ENCODE measurements around the gene RAB11FIP3.

Gene RAB11FIP3

DNA sequence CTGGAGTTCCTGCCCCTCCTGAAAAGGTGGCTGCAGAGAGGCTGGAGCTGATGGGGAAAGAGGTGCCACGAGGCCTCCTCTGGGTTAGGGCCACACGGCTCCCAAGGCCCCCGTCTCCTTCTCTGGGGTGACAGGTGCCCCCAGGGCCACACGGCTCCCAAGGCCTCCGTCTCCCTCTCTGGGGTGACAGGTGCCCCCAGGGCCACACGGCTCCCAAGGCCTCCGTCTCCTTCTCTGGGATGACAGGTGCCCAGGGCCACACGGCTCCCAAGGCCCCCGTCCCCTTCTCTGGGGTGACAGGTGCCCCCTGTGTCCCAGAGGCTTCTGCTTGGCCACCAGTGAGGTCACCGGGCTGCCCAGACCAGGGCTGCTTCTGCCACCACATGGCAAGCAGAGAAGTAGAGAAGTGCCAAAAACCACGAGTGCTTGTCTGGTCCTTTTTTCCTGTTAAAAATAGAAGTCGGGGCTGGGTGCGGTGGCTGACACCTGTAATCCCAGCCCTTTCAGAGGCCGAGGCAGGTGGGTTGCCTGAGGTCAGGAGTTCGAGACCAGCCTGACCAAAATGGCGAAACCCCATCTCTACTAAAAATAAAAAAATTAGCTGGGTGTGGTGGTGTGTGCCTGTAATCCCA lies 106.2 kb downstream of the RAB11FIP3 start:
- DNase-seq (ENCODE audit: low read depth, low spot score), result no peak
- H3K4me3 ChIP-seq (ENCODE audit: low read depth, low read length), result no peak overlapping the region
- TF ChIP-seq, protein P1, sequence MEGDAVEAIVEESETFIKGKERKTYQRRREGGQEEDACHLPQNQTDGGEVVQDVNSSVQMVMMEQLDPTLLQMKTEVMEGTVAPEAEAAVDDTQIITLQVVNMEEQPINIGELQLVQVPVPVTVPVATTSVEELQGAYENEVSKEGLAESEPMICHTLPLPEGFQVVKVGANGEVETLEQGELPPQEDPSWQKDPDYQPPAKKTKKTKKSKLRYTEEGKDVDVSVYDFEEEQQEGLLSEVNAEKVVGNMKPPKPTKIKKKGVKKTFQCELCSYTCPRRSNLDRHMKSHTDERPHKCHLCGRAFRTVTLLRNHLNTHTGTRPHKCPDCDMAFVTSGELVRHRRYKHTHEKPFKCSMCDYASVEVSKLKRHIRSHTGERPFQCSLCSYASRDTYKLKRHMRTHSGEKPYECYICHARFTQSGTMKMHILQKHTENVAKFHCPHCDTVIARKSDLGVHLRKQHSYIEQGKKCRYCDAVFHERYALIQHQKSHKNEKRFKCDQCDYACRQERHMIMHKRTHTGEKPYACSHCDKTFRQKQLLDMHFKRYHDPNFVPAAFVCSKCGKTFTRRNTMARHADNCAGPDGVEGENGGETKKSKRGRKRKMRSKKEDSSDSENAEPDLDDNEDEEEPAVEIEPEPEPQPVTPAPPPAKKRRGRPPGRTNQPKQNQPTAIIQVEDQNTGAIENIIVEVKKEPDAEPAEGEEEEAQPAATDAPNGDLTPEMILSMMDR (IDR thresholded peaks at IDR 0.05; ENCODE audit: low read depth, low read length), result no peak
- in situ Hi-C loops (cut with HindIII; ENCODE audit: low sequenced_read_pairs), result no loop called here

DNA sequence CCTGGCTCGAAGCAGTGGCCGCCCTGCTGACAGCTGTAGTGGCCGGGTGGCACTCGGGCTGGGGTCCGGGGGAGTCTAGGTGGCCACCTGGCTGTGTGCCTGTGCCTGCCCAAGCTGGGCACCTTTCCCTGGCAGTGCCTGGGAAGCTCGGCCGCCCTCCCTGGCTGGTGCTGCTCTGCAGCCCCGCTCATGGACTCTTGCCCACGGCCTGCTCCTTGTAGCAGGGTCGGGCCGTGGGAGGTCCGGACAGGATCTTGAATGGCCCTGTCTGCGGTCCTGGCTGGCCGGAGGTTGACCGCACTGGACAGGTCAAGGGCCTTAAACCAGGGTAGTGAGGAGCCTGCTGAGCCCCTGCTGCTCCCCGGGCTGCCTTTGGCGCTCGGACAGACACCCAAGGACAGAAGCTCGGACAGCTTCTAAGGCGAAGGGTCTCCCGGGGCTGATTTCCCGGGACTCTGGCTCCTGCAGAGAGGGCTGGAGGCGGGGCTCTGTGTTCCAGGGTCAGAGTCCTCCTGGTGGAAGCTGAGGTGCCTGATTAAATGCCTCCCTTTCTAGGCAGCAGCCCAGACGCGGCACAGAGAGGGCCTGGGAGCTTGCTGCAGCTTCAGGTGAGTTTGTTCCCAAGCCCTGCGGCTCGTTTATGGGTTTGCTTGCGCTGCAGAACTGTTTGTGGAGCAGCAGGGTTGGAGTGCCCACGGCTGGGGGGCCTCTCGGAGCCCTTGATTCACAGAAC lies 108.1 kb downstream of the RAB11FIP3 start:
- no peak overlapping the region for H3K4me3 ChIP-seq (ENCODE audit: low read depth, low read length)
- no peak for DNase-seq (ENCODE audit: low read depth, low spot score)
- TF ChIP-seq, protein P1 (IDR thresholded peaks at IDR 0.05; ENCODE audit: low read depth, low read length), result no peak
- in situ Hi-C loops (cut with HindIII; ENCODE audit: low sequenced_read_pairs), result no loop called here

DNA sequence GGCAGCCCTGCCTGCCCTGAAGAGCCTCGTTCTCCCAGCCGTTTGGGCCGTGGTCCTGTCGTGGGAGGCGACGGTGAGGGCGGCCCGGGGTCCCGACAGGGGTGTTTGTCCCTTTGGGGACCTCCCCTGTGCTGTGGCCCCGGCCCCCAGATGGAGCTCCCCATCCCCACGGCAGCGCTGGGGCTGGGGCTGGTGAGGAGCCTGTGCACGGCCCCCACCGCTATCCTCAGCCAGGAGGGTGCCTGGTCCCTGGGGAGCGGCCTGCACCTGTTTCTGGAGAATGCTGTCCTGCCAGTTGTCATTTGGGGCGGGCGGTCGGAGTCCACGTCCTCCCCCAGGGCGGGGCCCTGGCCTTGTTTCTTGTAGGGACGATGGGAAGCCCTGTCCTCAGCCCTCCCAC lies 108.7 kb downstream of the RAB11FIP3 start:
- in situ Hi-C loops (cut with HindIII; ENCODE audit: low sequenced_read_pairs), result no loop called here
- TF ChIP-seq, protein P1 (IDR thresholded peaks at IDR 0.05; ENCODE audit: low read depth, low read length), result no peak
- DNase-seq (ENCODE audit: low read depth, low spot score), result no peak
- no peak overlapping the region for H3K4me3 ChIP-seq (ENCODE audit: low read depth, low read length)

DNA sequence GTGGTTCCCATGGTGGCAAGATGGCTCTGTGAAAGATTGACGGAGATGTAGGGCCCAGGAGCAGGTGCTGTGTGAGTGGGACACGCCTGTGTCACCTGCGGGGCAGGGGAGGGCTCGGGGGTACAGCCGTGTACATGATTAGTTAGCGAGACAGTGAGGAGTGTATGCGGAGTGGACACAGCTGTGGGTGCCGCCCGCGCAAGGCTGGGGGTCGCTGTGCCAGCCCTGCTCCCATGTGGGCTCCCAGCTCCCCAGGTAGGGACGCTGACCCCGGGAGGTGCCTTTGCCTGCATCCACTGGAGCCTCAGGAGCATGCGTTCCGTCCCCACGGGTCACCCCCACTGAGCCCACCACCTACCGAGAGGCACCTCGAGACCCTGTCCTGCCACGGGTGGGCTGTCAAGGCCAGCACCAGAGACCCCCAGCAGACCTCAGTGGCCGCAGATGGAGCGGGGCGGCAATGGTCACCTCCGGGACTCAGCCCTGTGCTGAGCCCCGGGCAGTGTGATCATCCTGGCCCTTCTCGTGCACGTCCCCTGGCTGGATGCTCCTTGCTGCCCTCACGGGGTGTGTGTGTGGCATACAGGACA lies 109.5 kb downstream of the RAB11FIP3 start:
- H3K4me3 ChIP-seq (ENCODE audit: low read depth, low read length), result no peak overlapping the region
- in situ Hi-C loops (cut with HindIII; ENCODE audit: low sequenced_read_pairs), result no loop called here
- DNase-seq (ENCODE audit: low read depth, low spot score), result no peak
- TF ChIP-seq, protein P1 (IDR thresholded peaks at IDR 0.05; ENCODE audit: low read depth, low read length), result no peak

DNA sequence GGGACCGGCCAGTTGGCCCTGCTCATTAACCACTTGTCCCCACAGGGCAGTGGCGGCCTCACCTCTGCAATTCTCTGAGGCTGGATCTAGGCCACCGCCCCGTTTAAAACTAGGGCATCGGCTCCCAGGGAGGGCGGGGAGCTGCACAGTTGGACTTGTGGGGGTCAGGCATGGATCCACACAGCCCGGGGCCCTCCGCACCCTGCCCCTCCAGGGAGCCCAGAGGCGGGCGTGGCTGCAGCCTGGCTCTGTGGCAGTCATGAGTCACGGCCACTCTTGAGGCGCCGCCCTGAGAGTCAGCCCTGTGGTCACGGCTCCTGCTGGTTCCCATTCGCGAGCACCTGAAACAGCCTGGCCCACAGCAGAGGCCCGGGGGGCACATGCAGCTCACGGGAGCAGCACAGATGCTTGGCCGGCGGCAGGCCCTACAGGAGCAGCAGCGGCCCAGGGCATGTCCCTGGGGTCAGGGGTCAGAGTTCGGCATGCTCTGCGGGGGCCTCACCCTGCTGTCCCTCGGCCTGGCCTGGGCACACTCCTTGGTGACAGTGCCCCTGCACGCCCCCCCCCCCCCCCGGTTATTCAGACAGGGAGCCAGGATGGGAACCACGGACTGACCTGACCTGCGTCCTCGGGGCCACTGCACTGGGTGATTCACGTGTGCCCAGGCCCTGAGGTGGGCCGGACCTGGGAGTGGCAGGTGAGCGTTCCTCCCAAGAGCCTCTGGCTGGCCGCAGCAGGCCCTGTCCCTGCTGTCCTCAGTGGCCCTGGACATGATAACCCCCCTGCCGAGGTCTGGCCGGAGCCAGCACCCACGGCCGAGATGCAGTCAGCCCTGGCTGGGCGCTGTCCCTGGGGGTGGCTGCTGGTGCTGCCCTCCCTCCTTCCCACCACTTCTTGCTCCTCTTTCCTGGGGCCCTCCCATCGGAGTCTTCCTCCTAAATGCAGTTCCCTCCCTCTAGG lies 110.3 kb downstream of the RAB11FIP3 start:
- no peak overlapping the region for H3K4me3 ChIP-seq (ENCODE audit: low read depth, low read length)
- TF ChIP-seq, protein P1 (IDR thresholded peaks at IDR 0.05; ENCODE audit: low read depth, low read length), result no peak
- peak; percentile 79 for DNase-seq (ENCODE audit: low read depth, low spot score)
- in situ Hi-C loops (cut with HindIII; ENCODE audit: low sequenced_read_pairs), result no loop called here

DNA sequence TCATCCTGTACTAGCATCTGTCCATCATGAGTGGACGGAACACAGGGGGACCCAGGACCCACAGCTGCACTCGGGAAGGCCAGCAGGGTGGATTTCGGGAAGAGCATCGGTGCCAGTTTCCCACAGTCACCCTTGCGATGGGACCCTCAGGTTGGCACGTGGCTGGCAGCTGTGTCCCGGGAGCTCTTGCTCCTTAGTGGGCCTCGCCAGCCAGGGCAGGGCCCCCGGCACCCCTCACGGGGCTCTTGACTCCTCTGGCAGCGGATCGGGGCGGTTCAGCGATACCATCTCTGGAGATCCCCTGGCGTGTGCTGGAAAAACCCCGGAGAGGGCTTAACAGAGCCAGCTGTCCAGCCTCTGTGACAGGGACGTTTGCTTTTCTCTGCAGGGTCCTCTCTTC lies 111.3 kb downstream of the RAB11FIP3 start:
- TF ChIP-seq, protein P1 (IDR thresholded peaks at IDR 0.05; ENCODE audit: low read depth, low read length), result no peak
- no peak overlapping the region for H3K4me3 ChIP-seq (ENCODE audit: low read depth, low read length)
- DNase-seq (ENCODE audit: low read depth, low spot score), result no peak
- in situ Hi-C loops (cut with HindIII; ENCODE audit: low sequenced_read_pairs), result no loop called here
